Endometrial microvascular endothelial cells (primary cell): ENCODE data around the gene RELN. TPM values are rescaled to one million over a fixed set of nuclear protein-coding genes. Genes with fewer than 3 reads are reported as not detected.

Source experiments
- in situ Hi-C: cut with HindIII; loops from 2 replicates; pipeline ENCODE4 v1.10.0; 2017; ENCODE audit warnings: low sequenced_read_pairs, low pct_unique_long_range_greater_than_20kb; ENCODE audit errors: inconsistent ontology term
- total RNA-seq: library from RNA; depleted of rRNA; stranded (reverse); fragments of >200 nt; gene quantifications from one replicate; pipeline ENCODE4 v1.2.3, GENCODE V29; 2015; ENCODE audit errors: inconsistent ontology term

The RELN gene
- total RNA-seq, 1 donor from 2014 or later = 1.2 TPM

- in situ Hi-C loops = no loop called here
These were observed 556.7 kb downstream of the RELN start for GRCh38 chr7:103432712-103433111.

GRCh38 chr7:103425177-103425576 is 564.3 kb downstream of the RELN start:
- in situ Hi-C loops = no loop called here

DNA sequence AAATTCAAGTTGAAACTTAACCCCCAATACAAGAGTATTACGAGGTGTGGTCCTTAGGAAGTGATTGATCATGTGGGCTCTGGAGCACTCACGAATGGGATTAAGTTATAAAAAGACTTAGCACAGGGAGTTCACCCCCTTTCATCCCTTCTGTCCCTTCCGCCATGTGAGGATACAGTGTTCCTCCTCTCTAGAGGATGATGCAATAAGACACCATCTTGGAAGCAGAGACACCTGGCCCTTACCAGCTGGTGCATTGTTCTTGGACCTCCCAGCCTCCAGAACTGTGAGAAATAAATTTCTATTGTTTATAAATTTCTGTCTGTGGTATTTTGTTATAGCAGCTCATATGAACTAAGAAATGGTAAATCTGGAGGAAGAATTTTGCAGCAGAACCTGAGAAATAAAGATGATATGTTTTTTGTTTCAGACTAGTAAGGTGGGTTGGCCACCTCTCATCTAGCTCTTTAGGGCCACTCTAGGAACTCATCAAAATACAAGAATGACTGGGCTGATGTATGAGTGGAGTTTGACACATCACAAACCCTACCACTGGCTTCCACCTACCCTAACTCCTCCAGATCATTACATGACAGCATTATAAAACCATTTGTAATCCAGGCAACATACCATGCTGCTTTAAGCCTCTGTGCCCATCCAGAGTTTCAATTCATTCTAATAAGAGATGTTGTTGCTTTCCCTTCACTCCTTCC is 565.8 kb downstream of the RELN start:
- in situ Hi-C loops = no loop called here

Other genes starting within 250 kb of the RELN start
- 29.7 TPM for gene ORC5, start 218.4 kb upstream of the RELN start, total RNA-seq